Duodenal mucosa (tissue), 2 donors: ENCODE results near the gene RYR1.
A peak's percentile ranks its signal among the peaks of the same experiment; 100 is the strongest.
"Not testable (repeated sequence)": the region's sequence is repeated elsewhere in the genome, so short reads cannot be mapped to it uniquely, and the experiment has no call there.

Experiments used
- H3K27ac ChIP-seq: one replicate; pipeline ENCODE4 v1.7.0; 2013; ENCODE audit warnings: low read depth, low read length
- H3K27me3 ChIP-seq, 2 donors: one replicate each; pipeline ENCODE4 v1.7.0; 2013; ENCODE audit warnings: low read length in 2 of 2, control low read depth in 1 of 2; ENCODE audit not compliant: insufficient read depth in 2 of 2, control insufficient read depth in 1 of 2
- H3K36me3 ChIP-seq, 2 donors: one replicate each; pipeline ENCODE4 v1.7.0; 2013; ENCODE audit warnings: low read length in 2 of 2, control low read depth in 1 of 2; ENCODE audit not compliant: insufficient read depth in 2 of 2, control insufficient read depth in 1 of 2
- H3K4me1 ChIP-seq, 2 donors: one replicate each; pipeline ENCODE4 v1.7.0; 2013; ENCODE audit warnings: low read length in 2 of 2, control low read depth in 1 of 2; ENCODE audit not compliant: insufficient read depth in 2 of 2, control insufficient read depth in 1 of 2
- H3K4me3 ChIP-seq, 2 donors: one replicate each; pipeline ENCODE4 v1.7.0; 2013; ENCODE audit warnings: low read length in 2 of 2, low read depth in 1 of 2
- H3K9ac ChIP-seq, 2 donors: one replicate each; pipeline ENCODE4 v1.7.0; 2013; ENCODE audit warnings: low read length in 2 of 2, low read depth in 1 of 2
- H3K9me3 ChIP-seq, 2 donors: one replicate each; pipeline ENCODE4 v1.7.0; 2013; ENCODE audit warnings: low read length in 2 of 2, control low read depth in 1 of 2; ENCODE audit not compliant: control insufficient read depth in 1 of 2

Gene RYR1

GRCh38 chr19:38617764-38618589, 184.5 kb downstream of the RYR1 start, which contains the start of gene MAP4K1:
Gene MAP4K1, minus strand, starts transcription at chr19:38617953. Its CDS starts 58 bp downstream, at chr19:38617895.
- Histone ChIP-seq H3K27me3 (no peaks in the 10 kb centered on the region), H3K4me1 (peaks cover 16 to 19% of the 10 kb centered on the region in 2 donors), H3K9ac (peak within 1 kb of the TSS; percentile 57 to 76), H3K36me3 (peaks cover 8 to 26% of the 10 kb centered on the region in 2 donors), H3K9me3 (no peaks in the 10 kb centered on the region), H3K4me3 (peak within 1 kb of the TSS; percentile 93 to 100), H3K27ac (peak within 1 kb of the TSS; percentile 57)

DNA sequence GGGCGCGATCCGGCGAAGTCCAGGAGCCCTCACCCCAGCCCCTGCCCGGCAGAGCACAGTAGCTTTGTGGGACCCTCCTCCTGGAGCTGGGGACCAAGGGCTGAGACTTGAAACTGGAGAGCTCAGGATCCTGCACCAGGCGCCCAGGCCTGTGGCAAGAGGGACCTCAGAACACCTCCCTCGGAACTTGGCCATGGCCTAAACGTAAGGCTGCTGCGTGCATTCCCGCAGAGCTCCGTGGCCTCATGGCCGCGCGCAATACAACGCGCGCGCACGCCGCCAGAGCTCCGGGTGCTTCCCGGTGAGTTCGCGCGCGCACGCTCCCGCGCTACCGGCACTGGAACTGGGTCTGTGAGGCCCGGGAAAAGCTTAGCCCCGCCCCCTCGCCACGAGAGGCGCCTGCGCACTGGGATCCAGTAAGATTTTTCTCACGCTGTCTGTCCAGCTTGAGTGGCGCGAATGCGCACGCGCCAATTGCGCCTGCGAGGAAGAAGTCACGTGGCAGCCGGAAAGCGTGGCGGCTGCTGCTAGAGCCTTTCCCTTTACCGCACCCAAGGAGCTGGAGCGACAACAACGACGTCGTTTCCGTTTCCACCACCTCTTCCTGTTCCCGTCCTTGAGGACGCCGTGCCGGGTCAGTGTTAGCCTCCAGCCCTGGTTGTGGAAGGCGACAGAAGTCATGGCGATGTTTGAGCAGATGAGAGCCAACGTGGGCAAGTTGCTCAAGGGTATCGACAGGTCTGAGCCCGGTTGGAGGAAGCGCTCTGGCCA, 185.3 kb downstream of the RYR1 start, which contains the start of gene EIF3K:
EIF3K (plus strand) TSS at position 599 of the 771 bp plus-strand sequence; CDS start at position 680, 81 bp downstream.
- H3K4me1 ChIP-seq, result peaks cover 16 to 19% of the 10 kb centered on the region in 2 donors
- H3K27me3 ChIP-seq, result no peaks in the 10 kb centered on the region

DNA sequence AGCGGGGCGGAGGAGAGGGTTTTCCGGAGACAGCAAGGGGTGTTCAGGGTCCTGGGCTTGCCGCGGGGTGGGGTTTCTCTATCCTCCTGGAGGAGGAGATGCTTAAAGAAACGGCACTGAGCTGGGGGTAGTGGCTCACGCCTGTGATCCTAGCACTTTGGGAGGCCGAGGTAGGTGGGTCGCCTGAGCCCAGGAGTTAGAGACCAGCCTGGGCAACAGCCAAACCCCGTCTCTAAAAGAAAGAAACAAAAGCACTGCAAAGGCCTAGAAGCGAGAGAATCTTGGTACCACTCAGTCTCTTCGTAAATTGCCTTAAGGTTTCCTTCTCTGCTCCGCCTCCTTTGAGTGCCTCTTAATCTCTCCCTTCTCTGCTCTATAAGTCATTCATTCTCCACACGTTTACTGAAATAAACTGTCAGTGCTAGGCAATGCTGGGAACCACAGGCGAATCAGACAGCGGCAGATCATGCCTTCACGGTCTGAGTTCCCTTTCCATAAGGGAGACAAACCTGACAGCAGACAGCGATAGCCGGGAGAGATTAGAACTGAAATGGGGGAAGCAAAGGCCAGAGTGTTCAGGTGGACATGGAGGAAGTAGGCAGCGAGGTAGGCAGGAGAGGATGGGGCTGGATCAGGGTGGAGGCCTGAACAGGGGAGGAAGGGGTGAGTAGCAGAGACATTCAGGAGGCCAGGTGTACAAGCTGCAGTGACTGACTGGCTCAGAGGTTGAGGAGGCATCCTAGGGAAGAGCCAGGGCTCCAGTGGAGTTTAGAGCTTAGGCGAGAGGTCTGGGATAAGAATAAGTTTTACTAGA, 186.1 kb downstream of the RYR1 start:
- peak overlapping the region; percentile 93 to 100 for H3K4me3 ChIP-seq
- no peaks in the 10 kb centered on the region for H3K9me3 ChIP-seq
- no peaks in the 10 kb centered on the region for H3K27me3 ChIP-seq
- peaks cover 16 to 19% of the 10 kb centered on the region in 2 donors for H3K4me1 ChIP-seq
- peak overlapping the region; percentile 74 for H3K27ac ChIP-seq
- peak overlapping the region; percentile 95 to 96 for H3K9ac ChIP-seq
- H3K36me3 ChIP-seq, result peaks cover 17 to 37% of the 10 kb centered on the region in 2 donors

More for the DNA sequence above, 185.3 kb downstream of the RYR1 start, which contains the start of gene EIF3K:
- Histone ChIP-seq H3K9ac (peak within 1 kb of the TSS; percentile 95 to 96), H3K4me3 (peak within 1 kb of the TSS; percentile 93 to 100), H3K27ac (peak within 1 kb of the TSS; percentile 74), H3K36me3 (peaks cover 11 to 30% of the 10 kb centered on the region in 2 donors), H3K9me3 (no peaks in the 10 kb centered on the region)

DNA sequence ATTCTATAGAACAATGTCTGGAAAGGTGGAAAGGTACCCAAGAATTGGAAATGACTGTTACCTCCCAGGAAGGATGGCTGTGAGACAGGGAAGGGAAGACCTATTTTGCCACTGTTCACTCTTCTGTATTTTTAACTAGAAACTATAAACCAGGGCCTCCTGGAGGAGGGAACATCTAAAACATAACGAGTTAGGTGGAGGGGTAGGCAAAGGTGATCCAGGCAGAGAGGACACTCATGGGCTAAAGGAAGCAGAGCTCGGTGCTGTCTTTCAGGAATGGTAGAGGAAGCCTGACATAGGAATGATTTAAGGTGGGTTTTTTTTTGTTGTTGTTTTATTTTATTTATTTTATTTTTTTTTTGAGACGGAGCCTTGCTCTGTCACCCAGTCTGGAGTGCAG, 191.3 kb downstream of the RYR1 start:
- H3K27ac ChIP-seq, result no peak overlapping the region
- H3K9ac ChIP-seq, result no peak overlapping the region
- no peaks in the 10 kb centered on the region for H3K9me3 ChIP-seq
- no peaks in the 10 kb centered on the region for H3K27me3 ChIP-seq
- peaks cover 5 to 6% of the 10 kb centered on the region in 2 donors for H3K4me1 ChIP-seq
- H3K36me3 ChIP-seq, result peaks cover 39 to 87% of the 10 kb centered on the region in 2 donors
- H3K4me3 ChIP-seq, result no peak overlapping the region

- Histone ChIP-seq H3K4me1 (no peaks in the 10 kb centered on the region), H3K4me3 (no peak overlapping the region), H3K36me3 (peaks cover 35 to 88% of the 10 kb centered on the region in 2 donors)
Measured at GRCh38 chr19:38626401-38626800, 192.9 kb downstream of the RYR1 start.

DNA sequence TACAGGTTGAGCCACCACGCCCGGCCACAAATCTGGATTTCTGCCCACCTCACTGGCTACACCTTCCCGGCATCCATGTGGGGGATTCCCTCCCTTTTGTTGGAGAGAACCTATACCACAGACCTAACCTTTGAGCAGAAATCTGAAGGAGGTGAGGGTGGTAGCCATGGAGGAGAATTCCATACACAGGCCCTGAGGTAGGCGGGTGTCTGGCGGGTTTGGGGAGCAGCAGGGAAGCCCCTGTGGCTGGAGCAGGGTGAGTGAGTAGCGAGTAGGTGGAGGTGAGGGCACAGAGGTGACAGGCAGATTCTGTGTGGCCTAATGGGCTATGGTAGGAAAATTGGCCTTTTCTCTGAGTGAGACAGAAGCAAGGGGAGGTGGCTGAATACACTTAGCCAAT, 196.1 kb downstream of the RYR1 start:
- Histone ChIP-seq H3K27me3 (no peaks in the 10 kb centered on the region), H3K4me3 (no peak overlapping the region), H3K36me3 (peaks cover 29 to 78% of the 10 kb centered on the region in 2 donors), H3K9ac (no peak overlapping the region), H3K4me1 (no peaks in the 10 kb centered on the region), H3K9me3 (no peaks in the 10 kb centered on the region), H3K27ac (no peak overlapping the region)

More at GRCh38 chr19:38626401-38626800, 192.9 kb downstream of the RYR1 start:
- Histone ChIP-seq H3K9ac (no peak overlapping the region), H3K27me3 (no peaks in the 10 kb centered on the region), H3K27ac (no peak overlapping the region), H3K9me3 (no peaks in the 10 kb centered on the region)

GRCh38 chr19:38631301-38631700, 197.8 kb downstream of the RYR1 start:
- not testable (repeated sequence) for H3K9me3 ChIP-seq, H3K9ac ChIP-seq, H3K4me3 ChIP-seq, H3K27ac ChIP-seq, H3K27me3 ChIP-seq
- Histone ChIP-seq H3K4me1 (peaks cover 7 to 16% of the 10 kb centered on the region in 2 donors), H3K36me3 (peaks cover 21 to 75% of the 10 kb centered on the region in 2 donors)

- H3K36me3 ChIP-seq, result peaks cover 17 to 69% of the 10 kb centered on the region in 2 donors
- not testable (repeated sequence) for H3K27me3 ChIP-seq, H3K27ac ChIP-seq, H3K4me3 ChIP-seq, H3K9ac ChIP-seq, H3K9me3 ChIP-seq
- H3K4me1 ChIP-seq, result peaks cover 12 to 20% of the 10 kb centered on the region in 2 donors
Measured at GRCh38 chr19:38631811-38632475, 198.5 kb downstream of the RYR1 start.

- Histone ChIP-seq H3K27me3 (no peaks in the 10 kb centered on the region), H3K36me3 (peaks cover 17 to 62% of the 10 kb centered on the region in 2 donors), H3K27ac (no peak overlapping the region), H3K4me3 (no peak overlapping the region), H3K9ac (no peak overlapping the region), H3K4me1 (peaks cover 12 to 20% of the 10 kb centered on the region in 2 donors), H3K9me3 (no peaks in the 10 kb centered on the region)
Measured at GRCh38 chr19:38632476-38633213, 199.2 kb downstream of the RYR1 start.
